OCI-LY7 (cell line): ENCODE measurements around the gene CFAP298.

Experiments used
- EZH2phosphoT487 ChIP-seq: fragments of 200-600 bp; sonication (generic); IDR thresholded peaks from 2 replicates; pipeline ENCODE4 v1.6.1; 2018; ENCODE audit warnings: low read depth, borderline replicate concordance, mild to moderate bottlenecking, mixed run types, antibody characterized with exemption, low read length, moderate library complexity, mixed read lengths
- TF ChIP-seq, protein P1 (sequence below): fragments of 200-600 bp; sonication (generic); conservative IDR thresholded peaks from 2 replicates; pipeline ENCODE4 v1.5.1; 2014; ENCODE audit warnings: mild to moderate bottlenecking, antibody characterized with exemption, low read length, moderate library complexity, mixed read lengths

DNA sequence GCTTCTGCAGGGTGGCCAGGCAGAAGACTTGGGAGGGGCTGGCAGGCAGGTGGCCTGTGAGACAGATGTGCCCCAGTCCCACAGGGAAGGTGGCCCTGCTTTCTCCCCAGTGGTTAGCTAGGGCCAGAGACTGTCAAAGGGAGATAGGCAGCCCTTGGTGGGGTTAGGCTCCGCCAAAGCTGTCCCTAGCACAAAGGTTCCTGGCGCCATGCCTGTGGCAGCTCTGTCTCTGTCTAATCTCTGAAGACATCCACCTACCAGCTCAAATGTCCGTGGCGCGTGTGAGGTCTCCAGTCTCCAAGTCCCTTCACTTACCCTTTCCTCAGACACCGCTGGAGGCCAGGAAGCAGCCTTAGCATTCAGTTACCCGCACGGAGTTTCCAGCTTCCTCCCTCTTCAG, 44.6 kb downstream of the CFAP298 start:
- TF ChIP-seq, protein P1, sequence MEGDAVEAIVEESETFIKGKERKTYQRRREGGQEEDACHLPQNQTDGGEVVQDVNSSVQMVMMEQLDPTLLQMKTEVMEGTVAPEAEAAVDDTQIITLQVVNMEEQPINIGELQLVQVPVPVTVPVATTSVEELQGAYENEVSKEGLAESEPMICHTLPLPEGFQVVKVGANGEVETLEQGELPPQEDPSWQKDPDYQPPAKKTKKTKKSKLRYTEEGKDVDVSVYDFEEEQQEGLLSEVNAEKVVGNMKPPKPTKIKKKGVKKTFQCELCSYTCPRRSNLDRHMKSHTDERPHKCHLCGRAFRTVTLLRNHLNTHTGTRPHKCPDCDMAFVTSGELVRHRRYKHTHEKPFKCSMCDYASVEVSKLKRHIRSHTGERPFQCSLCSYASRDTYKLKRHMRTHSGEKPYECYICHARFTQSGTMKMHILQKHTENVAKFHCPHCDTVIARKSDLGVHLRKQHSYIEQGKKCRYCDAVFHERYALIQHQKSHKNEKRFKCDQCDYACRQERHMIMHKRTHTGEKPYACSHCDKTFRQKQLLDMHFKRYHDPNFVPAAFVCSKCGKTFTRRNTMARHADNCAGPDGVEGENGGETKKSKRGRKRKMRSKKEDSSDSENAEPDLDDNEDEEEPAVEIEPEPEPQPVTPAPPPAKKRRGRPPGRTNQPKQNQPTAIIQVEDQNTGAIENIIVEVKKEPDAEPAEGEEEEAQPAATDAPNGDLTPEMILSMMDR, result no peak
- TF ChIP-seq EZH2phosphoT487, result no peak
